Posterior cingulate gyrus (tissue), 11 donors: Measurements from ENCODE around the gene GRID1.
A peak's percentile ranks its signal among the peaks of the same experiment; 100 is the strongest.
"Not testable (repeated sequence)": the region's sequence is repeated elsewhere in the genome, so short reads cannot be mapped to it uniquely, and the experiment has no call there.

Experiments
- DNase-seq, 10 donors: peaks; one replicate each; pipeline versions ENCODE4 v3.0.0 to v3.0.0-alpha.2; 2020 to 2021; ENCODE audit warnings: mixed read lengths in 3 of 10
- intact Hi-C: fragments of 100-400 bp; cut with DNase I; formaldehyde crosslinking; loops from one replicate; pipeline ENCODE4 v1.15.1; 2023

GRID1 gene

DNA sequence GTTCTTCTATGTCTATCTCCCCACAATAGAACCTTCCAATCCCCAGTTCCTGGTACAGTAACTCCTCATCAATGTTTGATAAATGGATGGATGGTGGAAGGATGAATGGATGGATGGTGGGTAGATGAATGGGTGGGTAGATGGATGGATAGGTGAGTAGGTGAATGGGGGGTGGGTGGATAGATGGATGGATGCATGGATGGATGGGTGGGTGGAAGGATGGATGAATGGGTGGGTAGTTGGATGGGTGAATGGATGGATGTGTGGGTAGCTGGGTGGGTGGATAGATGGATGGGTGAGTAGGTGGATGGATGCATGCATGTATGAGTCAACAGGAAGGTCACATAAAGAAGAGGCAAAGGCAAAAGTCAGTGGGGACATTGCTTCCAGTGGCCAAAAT lies 116.8 kb downstream of the GRID1 start:
- DNase-seq = peak in 1 of 10 donors; percentile 5
- intact Hi-C loops = no loop called here

DNA sequence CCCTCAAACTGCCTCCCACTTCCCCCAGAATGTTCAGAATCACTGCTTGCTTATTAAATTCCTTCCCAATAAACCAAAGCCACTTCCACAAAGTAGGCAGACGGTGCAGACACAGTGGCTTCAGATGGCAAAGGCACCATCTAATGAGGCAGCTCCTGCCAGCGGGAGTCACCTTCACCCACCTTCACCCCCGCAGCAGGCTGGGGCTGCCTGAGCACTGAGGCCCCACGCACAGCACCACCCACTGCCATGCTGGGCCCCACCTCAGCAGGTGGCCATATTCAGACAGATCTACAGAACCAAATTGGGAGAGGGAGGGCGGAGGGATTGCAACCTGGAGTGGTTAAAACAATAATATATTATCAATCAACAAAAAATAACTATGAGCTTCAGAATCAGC lies 118.5 kb downstream of the GRID1 start:
- DNase-seq = peak in 2 of 10 donors; percentile 17 to 25
- intact Hi-C loops = no loop called here

DNA sequence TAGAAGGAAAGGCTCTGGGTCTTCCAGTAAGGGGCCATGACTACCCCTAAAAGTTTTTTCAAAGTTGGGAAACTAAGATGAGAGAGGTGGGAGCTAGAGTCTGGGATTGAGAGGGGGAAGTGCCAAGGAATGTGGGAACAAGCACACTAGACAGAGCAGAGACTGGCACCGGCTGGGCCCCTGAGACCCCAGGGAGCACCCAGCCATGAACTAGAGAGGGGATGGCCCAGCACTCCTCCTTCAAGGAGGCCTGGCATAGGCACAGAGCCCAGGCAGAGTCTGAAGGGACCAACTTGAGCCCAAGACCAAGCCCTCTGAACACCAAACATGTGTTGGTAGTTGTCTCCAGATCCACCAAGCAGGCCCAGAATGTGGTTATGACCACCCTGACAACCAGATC lies 119.0 kb downstream of the GRID1 start:
- intact Hi-C loops = no loop called here
- DNase-seq = peak in 1 of 10 donors; percentile 49

DNA sequence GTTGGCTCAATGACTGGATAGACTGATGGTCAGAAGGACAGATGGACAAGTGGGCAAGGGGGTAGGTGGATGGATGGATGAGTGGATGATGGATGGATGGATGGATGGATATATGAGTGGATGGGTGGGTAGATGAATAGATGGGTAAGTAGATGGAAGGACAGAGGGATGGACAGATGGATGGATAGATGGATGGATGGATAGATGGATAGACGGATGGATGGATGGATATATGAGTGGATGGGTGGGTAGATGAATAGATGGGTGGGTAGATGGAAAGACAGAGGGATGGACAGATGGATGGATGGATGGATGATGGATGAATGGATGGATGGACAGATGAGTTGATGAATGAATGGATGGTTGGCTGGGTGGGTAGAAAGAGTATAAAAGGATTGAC lies 119.5 kb downstream of the GRID1 start:
- intact Hi-C loops = no loop called here
- DNase-seq = no peak

DNA sequence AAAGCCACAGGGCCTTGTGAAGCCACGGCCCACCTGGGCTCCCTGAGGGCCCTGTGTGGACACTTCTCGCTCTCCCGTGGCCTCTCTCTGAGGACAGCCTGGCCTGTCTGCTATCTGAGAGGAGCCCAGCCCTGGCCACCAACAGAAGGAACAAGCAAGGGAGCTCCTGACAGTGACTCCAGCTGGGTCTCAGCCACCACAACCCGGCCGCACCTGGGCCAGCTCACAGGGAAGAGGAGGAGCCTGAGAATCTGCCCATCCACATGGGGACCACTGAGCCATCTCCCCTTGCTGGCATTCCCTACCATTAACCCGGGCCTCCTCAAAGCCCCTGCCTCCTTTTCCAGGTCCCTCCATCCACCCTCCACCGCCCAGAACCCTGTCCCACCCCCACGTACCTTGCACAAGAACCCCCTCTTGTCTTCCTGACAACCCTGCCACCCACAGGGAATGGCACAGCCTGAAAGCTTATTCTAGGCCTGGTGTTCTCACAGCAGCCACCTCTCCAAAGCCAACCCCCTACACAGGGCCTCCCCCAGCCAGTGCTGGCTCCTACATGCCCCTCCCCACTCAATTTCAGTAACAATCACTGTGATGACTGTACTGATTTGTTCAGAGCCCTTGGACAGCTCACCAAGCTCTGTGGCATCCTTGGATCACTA lies 120.2 kb downstream of the GRID1 start:
- intact Hi-C loops = no loop called here
- peak in 3 of 10 donors; percentile 42 to 82 (median 68) for DNase-seq

DNA sequence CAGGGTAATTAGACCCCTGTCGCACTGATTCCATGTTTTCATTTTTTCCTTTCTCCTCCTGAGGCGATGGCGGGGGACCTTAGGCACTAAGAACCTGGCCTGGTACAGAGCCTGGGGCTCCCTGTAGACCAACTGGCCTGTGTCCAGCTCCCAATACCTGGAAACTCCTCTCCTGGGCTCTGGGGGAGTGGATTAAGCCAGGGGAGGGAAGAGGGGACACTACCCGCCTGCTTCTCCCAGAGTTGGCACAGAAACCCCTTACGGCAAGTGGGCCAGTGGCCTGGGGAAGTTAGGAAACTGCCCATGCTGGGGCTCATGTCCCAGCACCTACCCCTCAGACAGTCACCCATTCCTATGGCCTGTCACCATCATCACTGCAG lies 121.6 kb downstream of the GRID1 start:
- intact Hi-C loops = no loop called here
- peak in 1 of 10 donors; percentile 55 for DNase-seq

DNA sequence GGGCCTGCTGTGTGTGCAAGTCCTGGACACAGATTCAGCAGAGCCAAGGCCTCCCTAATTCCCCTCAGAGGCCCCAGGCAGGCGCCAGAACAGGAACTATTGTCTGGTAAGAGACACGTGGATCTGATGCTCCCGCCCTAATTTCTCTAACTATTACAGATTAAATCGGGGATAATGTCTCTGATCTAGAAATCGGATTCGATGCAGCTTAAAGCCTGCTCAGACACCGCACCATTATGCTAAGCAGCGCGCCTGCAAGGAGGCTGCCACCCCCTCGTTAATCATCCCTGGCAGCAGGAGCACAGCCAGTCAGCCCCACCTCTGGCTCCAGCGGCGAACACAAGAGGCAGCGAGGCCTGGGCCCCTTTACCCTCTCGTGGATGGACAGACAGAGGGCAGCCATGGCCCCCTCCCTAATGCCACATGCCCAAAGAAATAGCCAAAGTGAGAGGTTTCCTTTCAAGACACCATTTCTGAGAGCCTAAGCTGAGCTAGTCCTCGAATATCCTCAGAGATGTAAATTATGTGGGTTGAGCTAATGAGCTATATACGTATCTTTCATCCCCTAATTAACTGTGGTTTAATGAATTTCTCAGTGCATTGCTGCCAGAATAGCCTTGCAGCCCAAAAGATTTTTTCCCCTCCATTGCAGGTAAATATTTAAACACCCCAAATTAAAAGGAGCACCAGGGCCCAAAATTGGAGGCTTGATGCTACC lies 122.1 kb downstream of the GRID1 start:
- DNase-seq = peak in 4 of 10 donors; percentile 37 to 92 (median 64)
- intact Hi-C loops = no loop called here

DNA sequence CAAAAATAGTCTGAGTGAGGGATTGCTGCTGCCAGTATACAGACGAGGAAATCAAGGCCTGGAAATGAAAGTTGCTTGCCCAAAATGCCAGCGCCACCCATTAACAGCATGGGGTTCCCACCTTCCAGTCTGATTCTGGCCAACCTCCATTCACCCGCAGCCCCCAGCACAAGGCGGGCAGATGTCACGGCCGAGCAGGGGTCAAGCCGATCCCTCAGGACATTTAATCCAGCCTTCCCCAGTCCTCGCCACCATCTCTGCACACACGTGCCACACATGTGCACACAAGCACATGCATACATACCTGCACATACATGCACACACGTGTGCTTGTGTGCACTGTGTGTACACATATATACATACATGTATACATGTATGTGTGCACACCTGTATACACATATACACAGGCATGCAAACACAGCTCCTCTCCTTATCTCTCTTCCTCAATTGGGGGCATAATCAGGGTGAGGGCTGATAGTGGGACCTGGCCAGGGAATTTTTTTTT lies 122.9 kb downstream of the GRID1 start:
- peak in 2 of 10 donors; percentile 39 to 70 for DNase-seq
- intact Hi-C loops = no loop called here

DNA sequence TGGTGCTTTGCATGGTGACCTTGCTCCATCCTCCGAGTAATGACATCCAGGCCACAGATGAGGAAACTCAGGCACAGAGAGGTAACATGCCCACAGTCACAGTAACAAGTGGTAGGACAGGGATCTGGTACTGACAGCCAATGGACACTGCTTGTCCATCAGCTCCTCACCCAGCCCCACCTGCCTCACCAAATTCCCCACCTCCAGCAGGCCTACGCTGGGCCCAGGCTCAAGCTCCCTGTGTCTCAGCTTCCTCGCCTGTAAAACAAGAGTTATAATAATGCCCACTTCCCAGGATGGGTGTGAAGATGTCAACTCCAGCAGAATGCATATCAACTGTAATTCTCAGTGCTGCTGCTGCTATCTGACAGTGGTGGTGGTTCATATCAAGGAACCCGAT lies 123.8 kb downstream of the GRID1 start:
- DNase-seq = peak in 2 of 10 donors; percentile 57 to 63
- intact Hi-C loops = no loop called here

DNA sequence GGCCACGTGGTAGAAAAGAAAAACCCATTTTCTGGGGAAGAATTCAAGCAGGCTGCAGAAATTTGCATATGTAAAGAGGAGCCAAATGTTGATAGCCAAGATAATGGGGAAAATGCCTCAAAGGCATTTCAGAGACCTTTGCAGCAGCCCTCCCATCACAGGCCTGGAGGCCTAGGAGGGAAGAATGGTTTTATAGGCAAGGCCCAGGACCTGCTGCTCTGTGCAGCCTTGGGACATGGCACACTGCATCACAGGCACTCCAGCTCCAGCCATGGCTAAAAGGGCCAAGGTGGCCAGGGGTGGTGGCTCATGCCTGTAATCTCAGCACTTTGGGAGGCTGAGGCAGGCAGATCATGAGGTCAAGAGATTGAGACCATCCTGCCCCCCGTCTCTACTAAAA lies 128.5 kb downstream of the GRID1 start:
- peak in 2 of 10 donors; percentile 17 to 28 for DNase-seq
- intact Hi-C loops = not testable (repeated sequence)

DNA sequence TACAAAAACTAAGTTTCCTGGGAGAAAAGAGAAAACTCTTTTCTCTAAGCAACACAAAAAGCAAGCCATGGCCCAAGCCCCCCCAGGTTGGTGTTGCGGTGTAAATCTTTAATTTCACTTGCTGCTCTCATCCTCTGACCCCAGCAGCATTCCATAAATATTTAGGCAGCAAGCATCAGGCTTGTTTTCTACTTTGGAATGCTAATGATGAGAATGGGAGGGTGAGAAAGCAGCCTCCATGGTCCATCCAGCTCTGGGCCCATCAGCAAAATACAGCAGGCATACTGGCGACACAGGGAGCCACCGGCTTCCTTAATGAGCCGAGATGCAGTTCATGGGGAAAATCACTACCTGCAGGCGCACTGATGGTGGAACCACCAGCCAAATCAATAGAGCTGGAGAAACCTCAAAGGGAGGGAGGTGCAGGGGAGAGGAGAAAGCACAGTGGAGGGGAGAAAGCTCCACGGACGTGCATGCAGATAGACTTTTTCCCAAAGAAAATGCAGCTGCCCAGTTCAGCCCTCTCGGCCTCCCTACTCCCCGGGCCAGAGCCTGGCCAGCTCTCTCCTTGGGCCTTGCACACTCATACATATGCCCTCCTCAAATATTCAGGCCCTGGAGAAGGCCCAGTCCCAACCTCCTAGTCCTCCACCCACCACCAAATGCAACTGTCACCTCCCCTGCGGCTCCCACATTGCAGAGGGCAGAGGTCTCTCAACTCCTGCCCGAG lies 131.9 kb downstream of the GRID1 start:
- intact Hi-C loops = no loop called here

DNA sequence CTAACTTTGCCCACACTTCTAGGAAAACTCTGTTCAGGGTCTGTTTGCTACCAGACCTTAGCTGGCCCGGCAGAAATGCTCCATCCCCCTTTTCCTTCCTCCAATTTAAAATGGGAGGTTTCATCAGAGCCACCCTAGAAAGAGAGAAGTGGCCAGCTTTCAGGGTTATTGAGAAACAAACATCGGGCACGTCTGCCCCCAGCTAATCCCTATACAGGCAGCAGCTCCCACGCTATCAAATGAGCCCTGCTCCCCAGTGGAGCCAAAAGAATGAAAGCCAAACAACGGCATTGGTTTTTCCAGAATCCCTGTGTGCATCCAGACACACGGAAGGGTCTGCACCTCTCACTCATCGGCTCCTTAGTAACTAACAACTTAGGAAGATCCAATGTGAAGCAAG lies 132.5 kb downstream of the GRID1 start:
- no peak for DNase-seq
- intact Hi-C loops = no loop called here

More for the DNA sequence above, 131.9 kb downstream of the GRID1 start:
- peak in 2 of 10 donors; percentile 43 to 66 for DNase-seq

DNA sequence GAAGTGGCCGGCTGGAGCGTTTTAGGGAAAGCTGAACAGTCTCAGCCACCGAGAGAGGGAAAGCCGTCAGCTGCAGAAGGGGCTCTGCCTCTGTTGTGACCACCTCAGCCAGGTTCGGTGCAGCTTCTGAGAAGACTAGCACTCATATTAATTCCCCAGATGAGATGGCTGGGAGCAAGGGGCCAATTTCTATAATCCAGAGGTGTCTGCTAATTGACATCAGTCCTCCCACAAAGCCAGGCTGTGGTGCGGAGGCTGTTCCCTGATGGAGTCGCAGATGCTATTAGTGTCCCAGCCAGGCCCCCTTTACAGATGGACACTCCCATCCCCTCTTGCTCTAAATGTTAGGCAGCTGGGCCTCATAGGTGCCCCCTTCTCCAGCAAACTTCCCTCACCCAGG lies 133.5 kb downstream of the GRID1 start:
- intact Hi-C loops = no loop called here
- DNase-seq = peak in 1 of 10 donors; percentile 56

DNA sequence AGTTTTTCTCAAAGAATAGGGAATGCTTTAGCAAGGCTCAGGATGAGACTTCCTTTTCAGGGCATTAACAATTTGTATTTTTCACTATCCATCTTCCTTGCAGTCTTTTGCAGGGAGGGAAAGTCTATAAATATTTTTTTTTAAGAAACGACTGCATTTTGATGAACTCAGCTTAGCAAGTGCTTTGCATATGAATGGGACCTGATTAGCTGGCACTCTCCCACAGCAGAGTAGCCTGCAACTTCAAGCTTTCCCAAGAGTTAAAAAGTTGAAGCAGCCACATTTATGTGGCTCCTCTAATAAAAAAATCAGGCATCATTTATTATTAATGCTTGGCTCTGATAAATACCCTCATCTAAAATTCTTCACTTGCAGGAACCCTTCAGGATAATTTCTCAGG lies 134.0 kb downstream of the GRID1 start:
- intact Hi-C loops = no loop called here
- peak in 1 of 10 donors; percentile 68 for DNase-seq

DNA sequence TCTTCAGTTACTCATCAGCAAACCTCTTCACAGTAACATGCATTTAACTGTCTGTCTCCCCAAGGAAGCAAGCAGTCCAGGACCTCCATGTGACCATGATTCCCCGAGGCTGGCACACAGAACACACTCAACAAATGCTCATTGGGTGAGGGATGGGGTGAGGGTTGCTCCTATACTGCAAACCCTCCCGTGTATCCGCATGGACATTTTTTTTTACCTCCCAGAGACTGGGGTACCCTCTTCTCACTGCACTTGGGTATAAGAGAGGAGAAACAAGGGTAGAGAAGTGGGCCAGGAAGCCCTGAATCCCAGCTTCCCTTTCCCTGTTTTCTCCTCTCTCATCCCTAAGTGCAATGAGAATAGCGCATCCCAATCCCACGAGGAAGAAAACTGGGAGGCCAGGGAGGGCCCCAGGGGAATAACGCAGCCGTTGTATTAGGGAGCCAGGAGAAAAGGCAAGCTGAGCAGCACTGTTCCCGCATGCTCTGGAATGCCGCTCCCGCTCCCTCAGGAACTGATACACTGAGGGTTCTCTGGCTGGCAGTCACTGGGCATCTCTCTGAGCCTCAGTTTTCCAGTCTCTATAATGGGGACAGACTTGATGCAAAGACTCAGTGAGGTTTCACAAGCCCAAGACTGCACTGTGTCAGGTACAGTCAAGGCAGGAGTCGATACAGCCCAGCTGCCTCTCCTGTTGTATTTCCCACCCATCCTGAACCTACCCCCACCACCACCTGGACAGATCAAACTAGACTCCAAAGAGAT lies 134.6 kb downstream of the GRID1 start:
- intact Hi-C loops = no loop called here
- DNase-seq = peak in 1 of 10 donors; percentile 45

DNA sequence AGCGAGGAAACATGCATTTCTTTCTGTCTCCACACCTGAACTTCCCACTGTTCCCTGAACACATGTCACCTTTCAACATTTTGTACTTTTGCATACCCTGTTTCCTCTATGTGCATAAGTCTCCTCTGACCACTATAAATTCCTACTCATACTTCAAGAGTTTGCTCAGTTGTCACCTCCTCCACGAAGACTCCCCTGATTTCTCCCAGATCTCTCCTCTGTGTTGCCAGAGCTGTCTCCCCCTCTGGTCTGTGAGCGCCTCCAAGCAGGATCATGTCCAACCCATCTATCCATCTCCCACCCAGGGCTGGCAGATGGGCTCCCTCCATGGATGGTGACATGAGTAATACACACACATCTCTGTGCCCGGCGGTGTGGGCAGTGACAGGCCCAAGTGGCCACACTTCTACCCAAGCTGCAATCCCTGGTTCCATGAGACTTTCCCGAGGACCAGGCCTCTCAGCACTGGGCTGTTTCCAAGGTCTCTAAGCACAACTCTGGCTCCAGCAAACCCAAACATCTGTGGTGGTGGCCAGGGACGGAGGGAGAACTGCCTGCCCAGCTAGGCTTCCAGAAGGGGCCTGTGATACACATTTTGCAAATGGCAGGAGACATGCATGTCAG lies 135.9 kb downstream of the GRID1 start:
- intact Hi-C loops = no loop called here
- DNase-seq = peak in 1 of 10 donors; percentile 56

DNA sequence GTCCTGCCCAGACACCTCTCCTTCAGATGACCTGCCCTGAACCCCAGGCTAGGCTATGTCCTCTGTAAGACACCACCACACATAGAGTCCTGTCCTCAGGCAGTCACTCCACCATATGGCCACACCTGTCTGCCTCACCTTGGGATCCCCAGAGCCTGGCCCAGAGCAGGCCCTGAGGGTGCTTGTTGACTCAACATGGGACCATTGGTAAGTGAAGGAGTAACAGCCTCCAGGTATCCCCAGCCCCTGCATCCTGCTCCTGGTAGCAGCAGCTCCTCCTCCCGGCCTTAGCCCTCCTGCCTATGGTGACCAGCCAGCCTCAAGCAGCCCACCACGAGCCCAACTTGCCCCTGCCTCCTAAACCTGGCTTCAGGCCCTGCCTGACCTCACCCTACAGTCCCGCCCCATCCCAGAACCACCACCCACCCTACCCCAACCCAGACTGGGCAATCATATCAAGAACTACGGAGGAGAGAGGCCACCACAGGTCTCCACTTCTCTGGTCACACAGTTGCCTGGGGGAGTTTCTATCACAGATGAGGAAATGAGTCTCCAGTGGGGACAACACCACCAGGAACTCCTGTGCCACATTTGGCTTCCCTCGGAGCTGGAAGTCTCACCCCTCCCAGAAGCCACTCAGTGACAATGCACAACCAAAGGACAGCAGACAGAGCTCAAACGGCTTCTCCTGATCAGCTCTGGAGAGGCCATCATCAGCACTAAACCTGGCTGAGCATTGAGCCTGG lies 136.6 kb downstream of the GRID1 start:
- intact Hi-C loops = no loop called here
- DNase-seq = peak in 1 of 10 donors; percentile 41

DNA sequence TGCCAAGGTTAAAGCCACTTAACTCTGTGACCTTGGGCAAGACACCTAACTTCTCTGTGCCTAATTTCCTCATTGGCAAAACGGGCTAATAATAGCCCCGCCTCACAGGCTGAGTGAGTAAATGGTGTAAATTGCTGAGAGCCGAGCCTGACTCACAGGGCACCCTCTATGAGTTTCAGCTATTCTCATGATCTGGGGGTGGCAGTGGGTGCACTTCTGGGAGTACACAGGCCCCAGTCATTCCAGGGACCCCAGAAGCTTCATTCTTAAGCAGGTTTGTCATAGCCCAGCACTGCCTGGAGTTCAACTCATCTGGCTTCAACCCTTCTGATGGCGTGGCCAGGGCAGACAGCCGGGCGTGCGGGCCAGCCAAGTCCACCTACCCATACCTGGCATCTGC lies 137.2 kb downstream of the GRID1 start:
- intact Hi-C loops = no loop called here
- DNase-seq = peak in 1 of 10 donors; percentile 77
